NCI-H82 (cell line): ENCODE data around the gene ADAMTSL3.

ENCODE experiments used
- DNase-seq: peaks from one replicate; lab custom pipeline; 2025; lab: John Stamatoyannopoulos, UW

The ADAMTSL3 gene

GRCh38 chr15:83830381-83830780 lies 176.5 kb downstream of the ADAMTSL3 start:
- no peak for DNase-seq

GRCh38 chr15:83833569-83833968 lies 179.6 kb downstream of the ADAMTSL3 start:
- no peak for DNase-seq

- no peak for DNase-seq
These were observed 181.6 kb downstream of the ADAMTSL3 start for GRCh38 chr15:83835479-83835878.

GRCh38 chr15:83837945-83838571 lies 184.1 kb downstream of the ADAMTSL3 start:
- peak; percentile 35 for DNase-seq

- DNase-seq = no peak
These were observed 184.8 kb downstream of the ADAMTSL3 start for GRCh38 chr15:83838763-83839162.

- no peak for DNase-seq
These were observed 188.4 kb downstream of the ADAMTSL3 start for GRCh38 chr15:83842281-83842680.

GRCh38 chr15:83843471-83843871 lies 189.5 kb downstream of the ADAMTSL3 start:
- DNase-seq = no peak

GRCh38 chr15:83844742-83845141 lies 190.8 kb downstream of the ADAMTSL3 start:
- peak; percentile 94 for DNase-seq

GRCh38 chr15:83845230-83845629 lies 191.3 kb downstream of the ADAMTSL3 start:
- no peak for DNase-seq

GRCh38 chr15:83846847-83847246 lies 192.9 kb downstream of the ADAMTSL3 start:
- DNase-seq = peak; percentile 68

- DNase-seq = no peak
These were observed 194.6 kb downstream of the ADAMTSL3 start for GRCh38 chr15:83848315-83849050.

GRCh38 chr15:83850015-83850414 lies 196.1 kb downstream of the ADAMTSL3 start:
- peak; percentile 95 for DNase-seq

GRCh38 chr15:83850501-83851245 lies 196.8 kb downstream of the ADAMTSL3 start:
- DNase-seq = peak; percentile 38

GRCh38 chr15:83853232-83853631 lies 199.3 kb downstream of the ADAMTSL3 start:
- no peak for DNase-seq

GRCh38 chr15:83854321-83854720 lies 200.4 kb downstream of the ADAMTSL3 start:
- peak; percentile 21 for DNase-seq

- DNase-seq = no peak
These were observed 201.2 kb downstream of the ADAMTSL3 start for GRCh38 chr15:83854950-83855707.

- no peak for DNase-seq
These were observed 202.0 kb downstream of the ADAMTSL3 start for GRCh38 chr15:83855956-83856355.

- DNase-seq = no peak
These were observed 205.0 kb downstream of the ADAMTSL3 start for GRCh38 chr15:83858820-83859505.

GRCh38 chr15:83866692-83867091 lies 212.8 kb downstream of the ADAMTSL3 start:
- DNase-seq = no peak

- no peak for DNase-seq
These were observed 215.4 kb downstream of the ADAMTSL3 start for GRCh38 chr15:83869341-83869740.

- DNase-seq = no peak
These were observed 218.1 kb downstream of the ADAMTSL3 start for GRCh38 chr15:83871808-83872559.
